Right atrium auricular region (tissue), 2 donors: Measurements from ENCODE around the gene SCMH1. TPM values are rescaled to one million over a fixed set of nuclear protein-coding genes. Genes with fewer than 3 reads are reported as not detected.

Source experiments
- DNase-seq: peaks from one replicate; pipeline ENCODE4 v3.0.0-alpha.2; 2019; ENCODE audit warnings: low spot score
- H3K27ac ChIP-seq, 2 donors: fragments of 200-600 bp; sonication (generic); 1 replicate in 1 of 2; 2 replicates in 1 of 2; pipeline ENCODE4 v1.5.1; 2016 to 2019
- H3K27me3 ChIP-seq, 2 donors: fragments of 200-600 bp; sonication (generic); one replicate each; pipeline versions ENCODE4 v1.5.1 to v1.6.0; 2017 to 2019
- H3K36me3 ChIP-seq: fragments of 200-600 bp; sonication (generic); one replicate; pipeline ENCODE4 v1.5.1; 2016
- H3K4me1 ChIP-seq, 2 donors: fragments of 200-600 bp; sonication (generic); one replicate each; pipeline versions ENCODE4 v1.5.1 to v1.6.0; 2017 to 2019
- H3K4me3 ChIP-seq, 2 donors: fragments of 200-600 bp; sonication (generic); 1 replicate in 1 of 2; 2 replicates in 1 of 2; pipeline ENCODE4 v1.5.1; 2017 to 2019; ENCODE audit warnings: mild to moderate bottlenecking in 1 of 2, moderate library complexity in 1 of 2
- H3K9me3 ChIP-seq, 2 donors: fragments of 200-600 bp; sonication (generic); one replicate each; pipeline ENCODE4 v1.5.1; 2019
- CTCF ChIP-seq, 2 donors: fragments of 200-600 bp; sonication (generic); IDR thresholded peaks; one replicate each; pipeline ENCODE4 v1.5.1; 2019; ENCODE audit warnings: antibody characterized with exemption in 2 of 2
- total RNA-seq, 2 donors: library from RNA; depleted of rRNA; stranded (reverse); fragments of >200 nt; gene quantifications; one replicate each; pipeline ENCODE4 v1.1.0, GENCODE V29; 2016

The SCMH1 gene
- total RNA-seq, 2 donors from 2014 or later = 50.1 to 62.5 TPM

- DNase-seq = no peak
- no peak overlapping the region for H3K27ac ChIP-seq
- no peak overlapping the region for H3K4me3 ChIP-seq
- no peak for TF ChIP-seq CTCF (IDR thresholded peaks at IDR 0.05)
- no peaks in the 10 kb centered on the region for H3K27me3 ChIP-seq
- H3K9me3 ChIP-seq = no peaks in the 10 kb centered on the region
- H3K4me1 ChIP-seq = peaks cover 0 to 36% of the 10 kb centered on the region in 2 donors
- H3K36me3 ChIP-seq = peaks cover 4% of the 10 kb centered on the region
Measured at GRCh38 chr1:41017141-41018017, 224.7 kb downstream of the SCMH1 start.

- no peak for DNase-seq
- peaks cover 0 to 24% of the 10 kb centered on the region in 2 donors for H3K4me1 ChIP-seq
- H3K4me3 ChIP-seq = no peak overlapping the region
- H3K9me3 ChIP-seq = no peaks in the 10 kb centered on the region
- no peak for TF ChIP-seq CTCF (IDR thresholded peaks at IDR 0.05)
- H3K27ac ChIP-seq = no peak overlapping the region
- no peaks in the 10 kb centered on the region for H3K27me3 ChIP-seq
- peaks cover 11% of the 10 kb centered on the region for H3K36me3 ChIP-seq
Measured at GRCh38 chr1:41015897-41016470, 226.1 kb downstream of the SCMH1 start.

GRCh38 chr1:41015281-41015896 lies 226.7 kb downstream of the SCMH1 start:
- no peak for TF ChIP-seq CTCF (IDR thresholded peaks at IDR 0.05)
- no peaks in the 10 kb centered on the region for H3K9me3 ChIP-seq
- H3K27ac ChIP-seq = no peak overlapping the region
- H3K36me3 ChIP-seq = peaks cover 16% of the 10 kb centered on the region
- no peak overlapping the region for H3K4me3 ChIP-seq
- H3K27me3 ChIP-seq = no peaks in the 10 kb centered on the region
- DNase-seq = no peak
- H3K4me1 ChIP-seq = peaks cover 0 to 24% of the 10 kb centered on the region in 2 donors

- H3K4me3 ChIP-seq = no peak overlapping the region
- peaks cover 21% of the 10 kb centered on the region for H3K36me3 ChIP-seq
- no peaks in the 10 kb centered on the region for H3K9me3 ChIP-seq
- H3K27ac ChIP-seq = no peak overlapping the region
- TF ChIP-seq CTCF (IDR thresholded peaks at IDR 0.05) = no peak
- no peaks in the 10 kb centered on the region for H3K27me3 ChIP-seq
- no peak for DNase-seq
- H3K4me1 ChIP-seq = peaks cover 0 to 24% of the 10 kb centered on the region in 2 donors
Measured at GRCh38 chr1:41014871-41015270, 227.2 kb downstream of the SCMH1 start.

GRCh38 chr1:41013796-41014195 lies 228.3 kb downstream of the SCMH1 start:
- Histone ChIP-seq H3K9me3 (no peaks in the 10 kb centered on the region), H3K27me3 (no peaks in the 10 kb centered on the region), H3K36me3 (peaks cover 30% of the 10 kb centered on the region), H3K27ac (peak overlapping the region; percentile 21 to 25), H3K4me3 (no peak overlapping the region), H3K4me1 (peaks cover 0 to 24% of the 10 kb centered on the region in 2 donors)
- DNase-seq = no peak
- TF ChIP-seq CTCF (IDR thresholded peaks at IDR 0.05) = no peak
